K562 (cell line): ENCODE results near the gene SFT2D2.

Experiments
- ARID2 ChIP-seq: fragments of 450-650 bp; IDR thresholded peaks from 2 replicates; pipeline ENCODE4 v1.6.1; 2017; ENCODE audit warnings: antibody characterized with exemption, mild to moderate bottlenecking
- CHD1 ChIP-seq: fragments of 200-600 bp; sonication (generic); IDR thresholded peaks from one replicate; pipeline ENCODE4 v1.6.1; 2012; ENCODE audit warnings: mild to moderate bottlenecking, moderate library complexity, low read length, inconsistent platforms
- HMG20B ChIP-seq: fragments of 250-450 bp; sonication (Bioruptor Pico); IDR thresholded peaks from 2 replicates; pipeline ENCODE4 v1.5.0; 2021; ENCODE audit warnings: mild to moderate bottlenecking
- HNRNPK ChIP-seq: fragments of 200-400 bp; formaldehyde crosslinking; IDR thresholded peaks from one replicate; pipeline ENCODE4 v1.6.1; 2018; ENCODE audit warnings: mild to moderate bottlenecking, low read depth, low read length; ENCODE audit not compliant: poor library complexity, severe bottlenecking
- MAFF ChIP-seq: IDR thresholded peaks from 2 replicates; pipeline ENCODE4 v1.6.1; 2012; ENCODE audit warnings: low read length, improper control_type of control experiment
- MIER1 ChIP-seq: fragments of 450-650 bp; IDR thresholded peaks from 2 replicates; pipeline ENCODE4 v1.6.1; 2016; ENCODE audit warnings: antibody characterized with exemption, mild to moderate bottlenecking, low read depth
- POLR2AphosphoS5 ChIP-seq: IDR thresholded peaks from 2 replicates; pipeline ENCODE4 v1.6.1; 2011; ENCODE audit warnings: mild to moderate bottlenecking, low read depth, low read length, moderate library complexity; ENCODE audit not compliant: control insufficient read depth, insufficient read depth
- SNRNP70 ChIP-seq: fragments of 200-400 bp; formaldehyde crosslinking; optimal IDR thresholded peaks from 2 replicates; pipeline ENCODE3; 2017; ENCODE audit warnings: low read depth, low read length
- ZNF561 ChIP-seq: fragments of 450-650 bp; formaldehyde crosslinking; conservative IDR thresholded peaks from 2 replicates; pipeline ENCODE4 v1.4.0; 2020; ENCODE audit warnings: mild to moderate bottlenecking, moderate library complexity
- ZNF586 ChIP-seq: fragments of 450-650 bp; formaldehyde crosslinking; conservative IDR thresholded peaks from 2 replicates; pipeline ENCODE4 v1.4.0; 2020; ENCODE audit warnings: mild to moderate bottlenecking, moderate library complexity
- TF ChIP-seq, protein P1 (sequence below), 3 experiments: IDR thresholded peaks in 2 of 3; conservative IDR thresholded peaks in 1 of 3; 2 replicates each; pipeline ENCODE4 v1.5.1; 2011 to 2012; ENCODE audit warnings: low read length in 3 of 3, mild to moderate bottlenecking in 3 of 3, control low read depth in 2 of 3, improper control_type of control experiment in 1 of 3, inconsistent platforms in 1 of 3, low read depth in 1 of 3, mixed read lengths in 1 of 3, moderate library complexity in 1 of 3; ENCODE audit not compliant: insufficient read depth in 2 of 3
- TF ChIP-seq, protein P2 (sequence below), 2 experiments: fragments of 200-800 bp in 1 of 2; sonication (Bioruptor generic) in 1 of 2; sonication (generic) in 1 of 2; formaldehyde crosslinking in 1 of 2; IDR thresholded peaks in 1 of 2; conservative IDR thresholded peaks in 1 of 2; 2 replicates each; pipeline versions ENCODE4 v1.5.0 to v1.6.1; 2016 to 2020; ENCODE audit warnings: missing compliant biosample characterization in 1 of 2, missing genetic modification characterization in 1 of 2, missing genetic modification reagents in 1 of 2
- TF ChIP-seq, protein P3 (sequence below): sonication (generic); formaldehyde crosslinking; IDR thresholded peaks from 2 replicates; pipeline ENCODE4 v1.8.0; 2022; ENCODE audit warnings: mild to moderate bottlenecking, missing genetic modification reagents

- TF ChIP-seq CHD1 = no peak
- no peak for TF ChIP-seq ZNF561 (CRISPR knock-in tag)
- 0 out of 2 replicates have a peak, but pooled peaks have one; percentile 35 for TF ChIP-seq MIER1
- TF ChIP-seq HNRNPK = no peak
- no peak for TF ChIP-seq HMG20B (CRISPR knock-in tag)
- no peak for TF ChIP-seq ZNF586
- TF ChIP-seq, protein P1, sequence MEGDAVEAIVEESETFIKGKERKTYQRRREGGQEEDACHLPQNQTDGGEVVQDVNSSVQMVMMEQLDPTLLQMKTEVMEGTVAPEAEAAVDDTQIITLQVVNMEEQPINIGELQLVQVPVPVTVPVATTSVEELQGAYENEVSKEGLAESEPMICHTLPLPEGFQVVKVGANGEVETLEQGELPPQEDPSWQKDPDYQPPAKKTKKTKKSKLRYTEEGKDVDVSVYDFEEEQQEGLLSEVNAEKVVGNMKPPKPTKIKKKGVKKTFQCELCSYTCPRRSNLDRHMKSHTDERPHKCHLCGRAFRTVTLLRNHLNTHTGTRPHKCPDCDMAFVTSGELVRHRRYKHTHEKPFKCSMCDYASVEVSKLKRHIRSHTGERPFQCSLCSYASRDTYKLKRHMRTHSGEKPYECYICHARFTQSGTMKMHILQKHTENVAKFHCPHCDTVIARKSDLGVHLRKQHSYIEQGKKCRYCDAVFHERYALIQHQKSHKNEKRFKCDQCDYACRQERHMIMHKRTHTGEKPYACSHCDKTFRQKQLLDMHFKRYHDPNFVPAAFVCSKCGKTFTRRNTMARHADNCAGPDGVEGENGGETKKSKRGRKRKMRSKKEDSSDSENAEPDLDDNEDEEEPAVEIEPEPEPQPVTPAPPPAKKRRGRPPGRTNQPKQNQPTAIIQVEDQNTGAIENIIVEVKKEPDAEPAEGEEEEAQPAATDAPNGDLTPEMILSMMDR (IDR thresholded peaks at IDR 0.05 in 2 of 3, conservative IDR thresholded peaks at IDR 0.05 in 1 of 3; ENCODE audit: insufficient read depth in 2 of 3, low read depth in 1 of 3, low read length in 3 of 3) = no peak
- TF ChIP-seq, protein P2, sequence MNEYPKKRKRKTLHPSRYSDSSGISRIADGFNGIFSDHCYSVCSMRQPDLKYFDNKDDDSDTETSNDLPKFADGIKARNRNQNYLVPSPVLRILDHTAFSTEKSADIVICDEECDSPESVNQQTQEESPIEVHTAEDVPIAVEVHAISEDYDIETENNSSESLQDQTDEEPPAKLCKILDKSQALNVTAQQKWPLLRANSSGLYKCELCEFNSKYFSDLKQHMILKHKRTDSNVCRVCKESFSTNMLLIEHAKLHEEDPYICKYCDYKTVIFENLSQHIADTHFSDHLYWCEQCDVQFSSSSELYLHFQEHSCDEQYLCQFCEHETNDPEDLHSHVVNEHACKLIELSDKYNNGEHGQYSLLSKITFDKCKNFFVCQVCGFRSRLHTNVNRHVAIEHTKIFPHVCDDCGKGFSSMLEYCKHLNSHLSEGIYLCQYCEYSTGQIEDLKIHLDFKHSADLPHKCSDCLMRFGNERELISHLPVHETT (CRISPR knock-in tag; conservative IDR thresholded peaks at IDR 0.05 in 1 of 2, IDR thresholded peaks at IDR 0.05 in 1 of 2) = no peak
- TF ChIP-seq SNRNP70 = no peak
- TF ChIP-seq, protein P3, sequence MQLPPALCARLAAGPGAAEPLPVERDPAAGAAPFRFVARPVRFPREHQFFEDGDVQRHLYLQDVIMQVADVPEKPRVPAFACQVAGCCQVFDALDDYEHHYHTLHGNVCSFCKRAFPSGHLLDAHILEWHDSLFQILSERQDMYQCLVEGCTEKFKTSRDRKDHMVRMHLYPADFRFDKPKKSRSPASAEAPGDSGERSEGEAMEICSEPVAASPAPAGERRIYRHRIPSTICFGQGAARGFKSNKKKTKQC (CRISPR knock-in tag) = no peak
- no peak for TF ChIP-seq ARID2
- TF ChIP-seq MAFF = no peak
- TF ChIP-seq POLR2AphosphoS5 = no peak
Observed at GRCh38 chr1:168295411-168296114, 69.8 kb downstream of the SFT2D2 start.
